Measurements from ENCODE around the gene ZNF22.

ZNF22 gene

GRCh38 chr10:44980309-44981171, 20.2 kb upstream of the ZNF22 start:
- H3K27ac ChIP-seq = no peak overlapping the region
- no peak for TF ChIP-seq CTCF (conservative IDR thresholded peaks at IDR 0.05)

- no peak overlapping the region for H3K27ac ChIP-seq
- TF ChIP-seq CTCF (conservative IDR thresholded peaks at IDR 0.05) = no peak
These were observed 19.3 kb upstream of the ZNF22 start for GRCh38 chr10:44981172-44982113.

GRCh38 chr10:44982114-44982460, 18.6 kb upstream of the ZNF22 start:
- H3K27ac ChIP-seq = no peak overlapping the region
- TF ChIP-seq CTCF (conservative IDR thresholded peaks at IDR 0.05) = no peak

- H3K27ac ChIP-seq = no peak overlapping the region
- TF ChIP-seq CTCF (conservative IDR thresholded peaks at IDR 0.05) = no peak
These were observed 18.2 kb upstream of the ZNF22 start for GRCh38 chr10:44982496-44982895.

GRCh38 chr10:44983066-44983894, 17.4 kb upstream of the ZNF22 start:
- no peak overlapping the region for H3K27ac ChIP-seq

DNA sequence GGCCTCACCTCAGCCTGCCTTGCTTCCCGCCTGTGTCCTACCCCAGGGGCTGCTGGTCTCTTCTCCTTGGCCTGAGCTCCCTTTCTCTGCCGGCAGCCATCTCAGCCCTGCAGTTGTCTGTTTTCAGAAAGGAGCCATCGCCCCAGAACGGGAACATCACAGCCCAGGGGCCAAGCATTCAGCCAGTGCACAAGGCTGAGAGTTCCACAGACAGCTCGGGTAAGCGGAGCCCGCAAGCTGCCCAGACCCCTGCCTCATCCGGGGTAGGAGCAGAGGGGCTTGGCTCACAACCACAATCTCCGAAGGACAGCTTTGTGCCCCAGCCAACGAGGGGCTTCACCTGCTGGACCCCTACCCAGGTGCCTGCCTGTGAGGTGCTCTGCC, 16.8 kb upstream of the ZNF22 start:
- TF ChIP-seq CTCF (conservative IDR thresholded peaks at IDR 0.05) = no peak
- H3K27ac ChIP-seq = no peak overlapping the region

More at GRCh38 chr10:44983066-44983894, 17.4 kb upstream of the ZNF22 start:
- no peak for TF ChIP-seq CTCF (conservative IDR thresholded peaks at IDR 0.05)

Data from VCaP (cell line).